ENCODE results near the gene MAP2K2.
A peak's percentile ranks its signal among the peaks of the same experiment; 100 is the strongest.

The MAP2K2 gene

DNA sequence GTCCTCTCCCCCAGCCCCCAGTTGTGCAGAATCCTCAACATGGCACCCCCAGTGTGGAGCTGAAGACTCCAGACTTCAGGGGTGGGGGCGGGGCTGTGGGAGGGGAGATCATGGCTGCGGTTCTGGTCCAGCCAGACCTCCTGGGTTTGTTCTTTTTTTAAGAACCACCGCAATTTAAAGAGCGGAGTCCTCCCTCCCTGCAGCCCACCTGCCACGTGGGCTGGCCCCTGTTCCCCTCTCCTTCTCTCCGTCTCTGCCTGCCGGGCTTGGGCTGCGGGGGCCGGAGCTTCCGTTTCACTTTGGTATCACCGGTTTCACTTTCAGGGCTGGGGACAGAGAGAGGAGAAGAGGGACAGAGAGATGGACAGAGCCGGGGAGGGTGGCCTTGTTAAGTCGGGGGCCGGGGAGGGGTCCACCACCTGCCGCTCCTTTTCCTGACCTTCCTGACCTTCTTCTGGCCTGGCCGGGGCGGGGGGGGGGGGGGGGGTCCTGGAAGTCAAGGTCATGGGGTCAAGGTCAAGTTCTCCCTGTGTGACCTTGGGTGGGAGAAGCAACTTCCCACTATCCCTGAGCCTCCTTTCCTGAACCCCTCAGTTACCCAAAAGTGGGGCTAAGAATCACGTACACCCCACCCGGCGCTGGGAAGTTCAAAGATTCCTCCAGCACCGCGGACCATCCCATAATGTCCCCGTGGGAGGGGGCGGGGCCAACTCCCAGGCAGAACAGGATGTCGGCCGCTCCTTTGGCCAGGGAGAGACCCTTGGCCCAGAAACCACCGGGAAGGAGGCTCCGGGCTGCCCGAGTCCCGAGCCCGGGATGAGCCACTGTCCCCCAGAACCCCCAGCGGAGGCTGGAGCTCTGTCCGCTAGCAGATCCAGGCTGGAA is 45.9 kb downstream of the MAP2K2 start:
- peak; percentile 75 for DNase-seq (ENCODE audit: low read depth)

DNA sequence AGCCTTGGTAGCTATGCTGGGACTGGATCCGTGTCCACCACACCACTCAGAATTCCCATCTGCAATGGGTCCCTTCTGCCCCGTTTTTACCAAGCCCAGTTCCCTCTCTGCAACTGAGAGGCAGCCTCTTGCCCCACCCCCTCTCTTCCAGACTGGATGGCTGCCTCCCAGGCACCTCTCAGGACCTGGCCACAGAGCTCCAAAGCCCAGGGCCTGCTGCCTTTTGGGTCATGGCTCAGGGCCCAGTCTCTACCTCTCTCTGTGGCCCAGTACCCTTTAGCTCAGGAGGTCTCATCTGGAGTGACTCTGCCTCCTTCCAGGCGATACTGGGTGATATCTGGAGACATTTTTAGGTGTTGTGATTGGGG is 46.9 kb downstream of the MAP2K2 start:
- no peak for DNase-seq (ENCODE audit: low read depth)

DNA sequence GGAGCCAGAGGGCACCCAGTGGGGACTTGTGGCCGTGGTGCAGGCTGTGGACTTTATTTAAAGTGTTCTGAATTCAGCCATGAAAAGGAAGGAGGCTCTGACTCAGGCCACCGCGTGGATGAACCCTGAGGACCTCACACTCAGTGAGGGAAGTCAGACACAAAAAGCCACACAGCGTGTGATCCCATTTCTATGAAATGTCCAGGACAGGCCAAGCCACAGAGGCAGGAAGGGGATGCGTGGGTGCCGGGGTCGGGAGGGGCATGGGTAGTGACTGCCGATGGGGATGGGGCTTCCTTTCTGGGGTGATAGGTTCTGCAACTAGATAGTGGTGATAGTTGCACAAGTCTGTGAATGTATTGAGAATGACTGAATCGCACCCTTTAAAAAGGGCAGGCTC is 48.5 kb downstream of the MAP2K2 start:
- no peak for DNase-seq (ENCODE audit: low read depth)

DNA sequence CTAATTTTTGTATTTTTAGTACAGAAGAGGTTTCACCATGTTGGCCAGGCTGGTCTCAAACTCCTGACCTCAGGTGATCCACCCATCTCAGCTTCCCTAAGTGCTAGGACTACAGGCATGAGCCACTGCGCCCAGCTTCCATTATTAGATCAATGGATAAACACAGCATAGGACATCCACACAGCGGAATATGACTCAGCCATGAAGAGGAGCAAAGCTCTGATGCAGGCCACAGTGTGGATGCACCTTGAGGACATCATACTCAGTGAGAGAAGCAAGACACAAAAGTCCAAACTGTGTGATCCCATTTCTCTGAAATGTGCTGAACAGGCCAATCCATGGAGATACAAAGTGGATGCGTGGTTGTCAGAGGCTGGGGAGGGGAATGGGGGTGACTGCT is 52.3 kb downstream of the MAP2K2 start:
- DNase-seq (ENCODE audit: low read depth) = no peak

DNA sequence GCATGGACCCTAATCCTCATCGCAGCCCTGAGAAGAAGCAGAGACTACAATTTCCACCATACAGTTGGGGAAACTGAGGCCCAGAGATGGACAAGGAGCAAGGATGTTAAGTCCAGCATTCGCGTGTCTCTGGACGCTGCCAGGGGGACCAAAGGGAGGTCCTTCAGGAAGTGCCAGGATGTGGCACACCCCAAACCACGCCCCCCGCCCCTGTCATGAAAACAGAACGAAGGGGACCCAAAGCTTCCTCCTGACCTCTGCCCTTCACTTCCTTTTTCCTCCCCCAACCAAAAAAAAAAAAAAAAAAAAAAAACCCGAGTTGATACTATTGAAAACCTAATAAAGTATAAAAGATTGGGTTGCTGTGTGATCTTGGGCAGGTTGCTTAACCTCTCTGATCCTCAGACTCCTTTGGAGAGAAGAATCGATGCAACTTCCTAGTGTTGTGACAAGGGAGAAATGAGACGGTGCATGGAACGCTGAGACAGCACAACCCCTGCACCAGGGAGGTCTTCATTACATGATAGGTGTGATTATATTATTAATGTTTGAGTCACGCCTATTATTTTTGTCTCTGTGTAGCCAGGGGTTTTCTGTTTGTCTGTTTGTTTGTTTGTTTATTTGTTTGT is 54.5 kb downstream of the MAP2K2 start:
- peak; percentile 79 for DNase-seq (ENCODE audit: low read depth)

DNA sequence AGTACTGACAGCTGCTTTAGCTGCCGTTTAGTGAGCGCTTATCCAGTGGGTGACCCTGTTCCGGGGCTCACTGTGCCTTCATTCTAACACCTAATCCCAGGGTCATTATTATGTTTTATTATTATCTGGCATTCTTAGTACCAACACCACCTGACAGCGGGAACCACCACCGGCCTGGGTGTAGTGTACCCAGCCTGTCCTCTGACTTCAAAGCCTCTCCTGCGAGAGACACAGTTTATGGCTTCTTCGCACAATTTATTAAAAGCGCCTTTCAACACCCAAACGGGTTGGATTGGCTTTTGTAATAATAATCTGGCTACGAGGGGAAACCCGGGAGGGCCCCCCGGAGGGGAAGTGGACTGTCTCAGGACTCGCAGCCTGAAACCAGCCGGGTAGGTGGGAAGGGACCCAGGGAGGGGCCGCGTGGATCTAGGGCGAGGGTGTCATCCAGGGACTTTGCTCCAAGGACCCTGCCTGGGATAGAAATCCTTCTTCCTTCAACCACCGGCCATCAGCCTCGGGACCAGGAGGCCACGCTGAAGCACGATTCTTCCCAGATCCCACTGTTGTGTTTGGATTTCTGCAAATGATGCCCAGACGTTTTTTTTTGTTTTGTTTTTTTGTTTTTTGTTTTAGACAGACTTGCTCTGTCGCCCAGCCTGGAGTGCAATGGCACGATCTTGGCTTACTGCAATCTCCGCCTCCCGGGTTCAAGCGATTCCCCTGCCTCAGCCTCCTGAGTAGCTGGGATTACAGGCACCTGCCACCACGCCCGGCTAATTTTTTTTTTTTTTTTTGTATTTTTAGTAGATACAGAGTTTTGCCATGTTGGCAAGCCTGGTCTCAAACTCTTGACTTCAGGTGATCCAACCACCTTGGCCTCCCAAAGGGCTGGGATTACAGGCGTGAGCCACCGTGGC is 55.6 kb downstream of the MAP2K2 start:
- no peak for DNase-seq (ENCODE audit: low read depth)

DNA sequence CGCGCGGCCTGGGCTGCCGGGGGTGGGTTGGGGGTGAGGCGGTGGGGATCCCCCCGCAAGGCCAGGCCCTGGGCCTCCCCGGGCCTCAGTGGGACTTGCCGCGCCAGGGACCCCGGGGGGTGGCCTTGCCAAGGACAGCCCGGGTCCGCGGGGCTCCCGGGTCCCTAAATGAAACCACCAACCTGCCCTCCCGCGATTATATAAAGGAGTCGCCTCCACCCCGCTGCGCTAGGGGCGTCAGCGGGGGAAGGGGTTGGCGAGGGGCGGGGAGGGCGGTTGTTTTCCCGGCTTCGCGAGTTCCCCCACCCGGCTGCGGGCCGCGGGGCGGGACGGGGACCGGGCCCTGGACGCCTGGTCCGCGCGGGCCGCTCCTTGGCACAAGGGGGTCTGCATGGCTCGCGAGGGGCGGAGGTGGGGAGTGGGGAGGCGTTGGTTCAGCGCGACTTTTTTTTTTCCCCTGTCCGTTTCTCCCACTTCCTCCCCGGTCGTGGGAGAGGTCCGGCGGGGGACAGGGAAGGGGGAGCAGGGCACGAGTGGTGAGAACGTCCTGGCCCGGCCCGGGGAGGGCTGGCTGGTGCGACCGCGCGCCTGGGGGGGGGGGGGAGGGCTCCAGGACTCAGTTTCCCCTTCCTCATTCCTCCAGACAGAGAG is 56.4 kb downstream of the MAP2K2 start:
- peak; percentile 53 for DNase-seq (ENCODE audit: low read depth)

DNA sequence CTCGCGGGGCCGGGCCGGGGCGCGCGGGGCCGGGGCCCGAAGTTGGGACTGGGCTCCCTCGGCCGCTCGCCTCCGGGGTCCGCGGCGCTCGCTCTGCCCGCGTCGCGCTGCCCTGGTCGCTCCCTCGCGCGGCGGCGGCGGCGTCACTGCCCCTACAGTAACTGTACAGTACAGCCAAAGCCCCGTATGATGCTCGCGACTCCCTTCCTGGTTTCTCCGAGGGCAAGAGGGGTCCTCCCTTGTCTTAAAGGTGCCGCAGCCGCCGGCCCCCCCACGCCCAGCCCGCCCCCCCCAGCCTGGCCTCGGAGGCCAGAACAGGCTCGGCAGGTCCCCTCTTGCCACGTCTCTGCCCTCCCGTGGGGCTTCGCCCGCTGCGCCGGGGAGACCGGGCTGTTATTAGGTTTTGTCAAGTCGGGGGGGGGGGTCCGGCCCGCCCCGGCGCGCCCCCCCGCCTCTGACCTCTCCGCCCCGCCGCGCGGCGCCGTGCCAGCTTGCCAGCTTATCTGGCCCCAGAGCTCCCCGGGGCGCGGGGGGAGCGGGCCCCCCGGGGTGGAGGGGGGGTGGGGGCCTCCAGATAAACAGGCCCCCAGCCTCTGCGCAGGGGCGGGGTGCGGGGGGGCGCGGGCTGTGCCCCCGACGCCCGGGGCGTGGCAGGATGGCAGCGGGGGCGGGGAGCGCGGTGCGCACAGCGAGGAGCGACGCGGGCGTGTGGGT is 57.1 kb downstream of the MAP2K2 start, which contains the start of gene ZBTB7A:
ZBTB7A (minus strand) TSS at position 218 of the 714 bp plus-strand sequence. CDS start 11,667 bp downstream, outside the sequence.
- DNase-seq (ENCODE audit: low read depth) = peak; percentile 74

DNA sequence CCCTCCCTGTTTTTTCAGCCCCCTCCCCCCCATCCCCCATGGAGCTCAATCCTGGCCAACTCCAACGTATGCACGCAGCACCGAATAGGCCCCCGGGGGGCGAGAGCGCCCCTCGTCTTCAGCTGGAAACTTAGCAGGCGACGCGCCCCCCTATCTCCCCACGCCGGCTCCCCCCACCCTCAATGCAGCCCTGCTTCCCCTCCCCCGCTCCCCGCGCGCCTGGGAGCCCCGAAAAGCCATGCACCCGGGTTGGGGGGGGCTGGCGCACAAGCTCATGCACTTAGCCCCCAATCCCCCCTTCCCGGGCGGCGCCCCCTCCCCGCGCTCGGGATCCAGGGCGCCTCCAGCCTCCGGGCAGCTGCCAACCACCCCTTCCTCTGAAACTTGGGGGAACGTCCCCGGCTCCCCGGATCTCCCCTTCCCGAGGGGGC is 57.7 kb downstream of the MAP2K2 start:
- no peak for DNase-seq (ENCODE audit: low read depth)

DNA sequence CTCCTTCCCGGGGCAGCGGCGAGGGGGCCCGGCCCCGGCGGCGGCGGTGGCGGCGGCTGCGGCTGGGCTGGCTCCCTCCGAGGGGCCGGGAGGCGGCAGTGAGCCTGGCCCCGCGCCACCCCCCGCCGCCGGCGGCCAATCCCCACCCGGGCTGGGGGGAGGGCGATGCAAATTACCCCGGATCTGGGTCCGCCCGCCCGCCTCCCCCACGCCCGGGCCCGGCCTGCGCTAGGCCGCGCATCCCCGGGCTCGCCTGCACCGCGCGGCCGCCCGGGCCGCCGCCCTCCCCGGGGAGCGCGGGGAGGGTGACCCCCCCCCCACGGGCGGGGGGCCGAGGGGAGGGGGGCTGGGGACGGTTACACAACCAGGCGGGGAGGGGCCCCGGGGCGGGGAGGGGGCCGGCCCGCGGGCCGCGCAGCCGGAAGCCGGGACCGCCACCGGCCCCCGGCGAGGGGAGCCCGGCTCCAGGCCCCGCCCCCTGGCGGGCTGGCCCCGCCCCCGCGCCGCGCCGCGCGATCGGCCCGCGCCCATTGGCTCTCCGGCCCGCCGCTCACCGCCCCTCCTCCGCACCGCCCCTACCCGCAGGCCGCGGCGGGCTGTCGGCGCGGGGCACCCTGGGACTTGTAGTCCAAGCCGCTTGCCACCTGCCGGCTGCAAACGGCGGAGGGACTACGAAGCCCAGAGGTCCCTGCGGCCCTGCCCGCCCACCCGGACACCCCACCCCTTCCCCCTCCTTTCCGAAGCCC is 58.3 kb downstream of the MAP2K2 start:
- DNase-seq (ENCODE audit: low read depth) = peak; percentile 95

DNA sequence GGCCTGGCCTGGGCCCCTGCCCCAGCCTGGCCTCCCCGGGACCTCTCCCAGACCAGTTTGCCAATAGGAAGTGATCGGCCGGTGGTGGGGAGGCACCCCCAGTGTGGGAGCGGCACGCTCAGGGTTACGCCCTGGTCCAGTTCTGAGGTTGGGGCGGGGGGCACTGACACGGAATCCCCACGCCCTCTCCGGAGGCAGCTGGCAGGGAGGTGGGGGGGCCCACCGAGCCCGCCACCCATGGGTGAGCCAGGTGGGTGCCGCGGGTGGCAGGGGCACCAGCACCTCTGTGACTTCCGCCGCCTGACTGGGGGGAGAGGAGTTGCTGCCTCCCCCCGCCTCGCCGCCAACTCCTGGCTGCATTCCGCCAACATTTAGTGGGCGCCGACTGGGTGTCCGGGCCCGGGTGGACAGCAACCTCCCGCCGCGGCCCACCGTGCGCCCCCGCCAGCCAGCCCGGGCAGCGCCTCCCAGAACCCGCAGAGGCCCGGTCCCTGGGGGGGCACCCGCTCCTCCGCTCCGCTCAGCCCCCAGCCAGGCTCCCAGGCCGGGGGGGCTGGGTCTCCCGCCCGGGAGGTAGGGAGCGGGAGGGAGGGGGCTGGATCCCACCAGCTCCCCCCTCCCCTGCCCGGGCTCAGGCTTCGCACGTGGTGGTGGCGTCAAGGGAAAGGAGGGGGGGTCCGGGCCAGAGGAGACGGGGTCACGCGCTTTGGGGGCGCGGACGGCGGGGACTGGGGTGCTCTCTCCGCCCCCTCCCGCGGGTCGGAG is 59.2 kb downstream of the MAP2K2 start:
- peak; percentile 60 for DNase-seq (ENCODE audit: low read depth)

DNA sequence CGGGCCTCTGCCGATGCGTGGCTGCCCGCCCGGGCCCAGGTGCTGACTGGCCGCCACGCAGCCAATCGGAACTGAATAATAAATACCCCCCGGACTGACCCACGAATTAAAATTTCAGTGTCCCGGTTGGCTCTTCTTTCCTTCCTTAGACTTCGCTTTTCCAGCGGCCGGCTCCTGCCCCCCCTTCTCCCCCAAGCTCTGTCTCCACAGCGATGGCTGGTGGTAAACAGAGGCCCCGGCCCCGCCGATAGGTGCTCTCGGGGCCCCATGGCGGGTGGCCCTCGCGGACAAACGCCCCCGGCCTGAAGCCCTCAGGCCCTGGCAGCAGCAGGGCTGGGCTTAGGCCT is 59.8 kb downstream of the MAP2K2 start:
- no peak for DNase-seq (ENCODE audit: low read depth)

DNA sequence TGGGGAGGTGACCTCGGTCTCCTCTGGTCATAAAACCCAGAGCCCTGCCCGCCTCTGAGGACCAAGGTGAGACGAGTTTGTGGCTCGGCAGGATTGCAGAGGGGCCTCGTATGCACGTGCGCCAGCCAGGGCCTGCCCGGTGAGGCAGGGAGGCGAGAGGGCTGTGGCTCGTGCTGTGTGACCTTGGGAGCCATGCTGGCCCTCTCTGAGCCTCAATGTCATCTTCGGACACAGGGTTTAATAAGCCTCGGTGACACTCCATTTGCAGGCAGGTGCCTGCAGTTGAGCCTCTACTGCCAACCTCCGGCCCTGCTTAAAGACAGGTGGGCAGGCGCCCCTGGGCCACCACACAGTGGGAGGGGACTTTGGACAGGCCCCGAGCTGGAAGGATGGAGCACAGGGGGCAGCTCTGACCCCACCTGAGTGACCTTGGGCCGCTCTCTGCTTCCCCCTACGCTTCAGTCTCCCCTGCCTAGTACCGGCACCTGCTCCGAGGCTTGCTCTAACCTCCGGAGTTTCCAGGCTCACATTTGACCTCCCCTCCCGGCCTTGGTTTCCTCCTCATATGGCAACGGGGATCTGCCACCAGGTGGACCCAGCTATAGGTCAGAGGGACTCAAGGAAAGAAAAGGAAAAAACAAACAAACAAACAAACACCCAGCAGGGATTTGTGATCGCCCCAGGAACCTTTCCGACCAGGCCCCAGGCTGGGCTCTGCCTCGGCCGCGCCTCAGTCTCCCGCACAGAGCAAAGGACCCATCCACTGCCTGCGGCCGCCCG is 60.4 kb downstream of the MAP2K2 start:
- DNase-seq (ENCODE audit: low read depth) = no peak

DNA sequence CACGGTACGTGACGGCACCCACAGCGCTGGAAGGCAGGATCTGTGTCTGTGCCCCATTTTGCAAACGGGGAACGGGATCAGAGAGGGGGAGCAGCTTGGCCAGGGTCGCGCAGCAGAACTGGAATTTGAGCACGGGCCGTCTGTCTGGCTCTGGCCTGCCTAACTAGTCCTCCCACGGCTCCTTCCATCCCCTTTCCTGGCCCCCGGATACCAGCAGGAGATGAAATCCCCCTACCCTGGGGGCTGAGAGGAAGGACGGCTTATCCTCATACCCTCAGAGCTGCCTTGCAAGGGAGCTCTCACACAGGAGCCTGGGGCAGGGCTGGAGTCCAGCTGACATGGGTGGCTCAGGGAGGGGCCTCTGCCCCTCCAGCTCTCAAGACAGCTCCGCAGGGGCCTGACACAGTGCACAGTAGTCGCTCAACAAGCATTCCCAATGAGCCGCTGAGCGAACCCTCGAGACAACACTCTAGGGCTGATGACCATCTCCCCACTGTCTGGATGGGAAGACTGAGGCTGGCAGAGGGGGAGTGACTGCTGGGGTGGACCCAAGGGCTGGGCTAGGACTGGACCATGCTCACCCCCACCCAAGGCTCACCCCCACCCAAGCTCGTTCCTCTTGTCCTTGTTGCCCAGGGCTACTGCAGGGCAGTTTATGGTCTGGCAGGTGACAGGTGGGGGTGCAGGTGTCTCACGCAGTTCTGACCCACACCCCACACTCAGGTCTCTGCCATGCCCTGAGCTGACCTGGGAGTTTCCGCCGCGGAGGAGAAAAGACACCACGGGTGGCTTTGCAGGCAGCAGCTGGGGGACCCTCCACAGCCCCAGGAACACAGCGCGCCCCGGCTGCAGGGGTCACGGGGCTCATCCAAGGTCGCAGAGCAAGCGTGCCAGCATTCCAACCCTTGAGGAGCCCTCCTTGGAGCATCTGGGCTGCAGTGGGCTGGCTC is 61.2 kb downstream of the MAP2K2 start:
- no peak for DNase-seq (ENCODE audit: low read depth)

DNA sequence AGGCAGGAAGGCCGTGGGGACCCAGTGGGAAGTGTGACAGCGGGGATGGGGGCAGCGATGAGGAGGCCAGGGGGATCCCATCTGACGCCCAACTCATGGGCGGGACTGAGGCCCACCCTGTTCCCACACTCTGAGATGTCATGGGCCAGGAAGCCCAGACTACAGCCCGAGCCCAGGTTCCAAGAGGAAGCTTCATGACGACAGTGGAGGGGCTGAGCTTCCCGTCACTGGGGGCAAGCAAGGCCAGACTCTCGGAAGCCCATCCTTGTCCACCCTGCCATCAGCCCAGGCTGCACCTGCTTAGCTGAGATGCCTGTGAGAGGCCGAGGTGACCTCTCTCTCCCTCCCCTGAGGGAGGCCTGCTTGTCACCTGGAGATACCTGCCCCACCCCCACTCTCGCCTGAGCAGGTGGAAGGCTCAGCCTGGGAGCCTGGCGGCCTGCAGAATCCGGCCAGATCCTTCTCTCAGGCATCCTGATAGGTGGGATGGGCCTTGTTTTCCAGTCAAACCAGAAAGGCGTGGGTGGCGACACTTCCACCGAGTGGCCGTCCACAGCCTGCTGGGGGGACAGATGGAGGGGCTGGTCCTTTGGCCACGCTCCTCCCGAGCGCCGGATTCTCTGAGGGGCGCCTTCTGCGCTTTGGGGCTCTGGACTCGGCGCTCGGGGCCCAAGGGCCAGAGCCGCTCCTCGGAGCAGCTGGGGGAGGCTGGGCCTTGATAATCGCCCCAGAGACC is 62.1 kb downstream of the MAP2K2 start:
- DNase-seq (ENCODE audit: low read depth) = no peak

DNA sequence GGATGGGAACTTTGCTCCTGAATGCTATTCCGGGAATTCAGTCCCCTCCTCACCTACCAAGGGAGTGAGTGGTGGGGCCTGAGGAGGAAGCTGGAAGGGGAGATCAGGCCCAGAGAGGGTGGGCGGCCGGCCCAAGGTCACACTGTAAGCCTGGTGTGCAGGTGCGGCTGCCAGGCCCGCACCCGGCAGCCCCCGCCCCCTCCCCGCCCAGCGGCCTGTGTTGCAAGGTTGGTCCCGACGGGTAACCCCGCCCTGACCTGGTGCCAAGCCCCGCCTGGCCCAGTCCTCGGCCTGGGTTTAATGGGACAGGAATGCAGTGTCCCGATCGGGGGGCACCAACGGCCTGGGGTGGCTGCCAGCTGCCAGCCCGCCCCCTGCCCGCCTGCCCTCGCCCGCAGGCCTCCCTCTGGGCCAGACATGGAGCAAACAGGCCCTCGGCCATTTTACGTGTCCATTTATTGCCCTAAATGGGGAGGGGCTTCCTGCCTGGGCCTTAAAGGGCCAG is 62.7 kb downstream of the MAP2K2 start:
- no peak for DNase-seq (ENCODE audit: low read depth)

DNA sequence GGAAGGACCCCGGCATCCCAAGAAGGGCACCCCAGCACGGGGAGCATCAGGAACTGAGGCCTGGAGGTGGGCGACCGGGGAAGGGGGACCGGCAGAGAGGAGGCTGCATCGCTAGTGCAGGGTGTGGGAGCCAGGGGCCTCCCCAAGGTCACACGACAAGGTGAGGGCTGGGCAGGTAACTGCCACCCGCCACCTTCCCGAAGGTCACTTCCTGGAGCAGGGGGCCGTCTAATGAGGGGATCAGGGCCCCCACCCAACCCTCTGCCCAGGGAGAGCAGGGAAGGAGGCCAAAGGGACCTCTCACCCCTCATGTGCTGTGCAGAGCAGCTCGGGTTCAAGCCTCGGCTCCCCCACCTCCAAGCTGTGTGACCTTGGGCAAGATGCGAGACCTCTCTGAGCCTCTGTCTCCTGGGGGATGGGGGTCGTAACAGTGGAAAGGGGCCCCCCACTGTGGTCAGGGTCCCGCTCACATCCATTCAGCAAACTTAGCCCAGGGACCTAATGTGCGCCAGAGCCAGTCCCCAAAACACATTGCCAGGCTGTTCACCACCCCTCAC is 63.2 kb downstream of the MAP2K2 start:
- DNase-seq (ENCODE audit: low read depth) = no peak
